Stimulated activated effector memory CD8-positive, alpha-beta T cell treated with anti-CD3 and anti-CD28 coated beads, Interleukin-12 subunit alpha, Interleukin-12 subunit beta, amount 100 ng/mL, for 72 hours (primary cell): Measurements from ENCODE around the gene ZPLD1.

ENCODE experiments used
- ATAC-seq: fragments of 150-1000 bp; cut with Tn5 transposase; 2 replicates; pipeline ENCODE4 v1.10.0; 2021
- DNase-seq, 2 donors: peaks; one replicate each; pipeline ENCODE4 v3.0.0; 2021 to 2022; ENCODE audit warnings: low spot score in 2 of 2
- H3K27ac Mint-ChIP-seq: one replicate; pipeline ENCODE4 v1.8.0; 2022; ENCODE audit warnings: mild to moderate bottlenecking, mixed read lengths
- H3K36me3 Mint-ChIP-seq: one replicate; pipeline ENCODE4 v1.8.0; 2022; ENCODE audit warnings: mild to moderate bottlenecking, mixed read lengths
- H3K4me1 Mint-ChIP-seq: one replicate; pipeline ENCODE4 v1.8.0; 2022; ENCODE audit warnings: mixed read lengths
- H3K4me3 Mint-ChIP-seq: one replicate; pipeline ENCODE4 v1.8.0; 2022; ENCODE audit warnings: mild to moderate bottlenecking, mixed read lengths
- H3K9me3 Mint-ChIP-seq: one replicate; pipeline ENCODE4 v1.8.0; 2022; ENCODE audit warnings: mixed read lengths

Gene ZPLD1

GRCh38 chr3:102434715-102435114 is at the start of gene ZPLD1:
Gene ZPLD1 (plus strand): TSS chr3:102435015. CDS start chr3:102438488, 3,473 bp downstream.
- no peak within 1 kb of the TSS for H3K27ac Mint-ChIP-seq
- no peaks in the 10 kb centered on the region for H3K4me1 Mint-ChIP-seq
- H3K4me3 Mint-ChIP-seq: no peak within 1 kb of the TSS
- no peak for DNase-seq
- no peaks in the 10 kb centered on the region for H3K36me3 Mint-ChIP-seq
- H3K9me3 Mint-ChIP-seq: no peaks in the 10 kb centered on the region
- no peak for ATAC-seq

GRCh38 chr3:102390171-102390864 is 44.5 kb upstream of the ZPLD1 start:
- DNase-seq: no peak
- Mint-ChIP-seq H3K27ac (no peak overlapping the region), H3K4me3 (no peak overlapping the region), H3K36me3 (no peaks in the 10 kb centered on the region), H3K9me3 (no peaks in the 10 kb centered on the region), H3K4me1 (no peaks in the 10 kb centered on the region)
- no peak for ATAC-seq

- Mint-ChIP-seq H3K4me3 (no peak overlapping the region), H3K36me3 (no peaks in the 10 kb centered on the region), H3K4me1 (no peaks in the 10 kb centered on the region)
Observed at GRCh38 chr3:102390916-102391315, 43.9 kb upstream of the ZPLD1 start.

GRCh38 chr3:102391491-102391890 is 43.3 kb upstream of the ZPLD1 start:
- Mint-ChIP-seq H3K9me3 (no peaks in the 10 kb centered on the region), H3K4me3 (no peak overlapping the region), H3K4me1 (no peaks in the 10 kb centered on the region), H3K36me3 (no peaks in the 10 kb centered on the region), H3K27ac (no peak overlapping the region)
- no peak for ATAC-seq
- DNase-seq: no peak

More at GRCh38 chr3:102390916-102391315, 43.9 kb upstream of the ZPLD1 start:
- DNase-seq (no peak), ATAC-seq (no peak)
- no peaks in the 10 kb centered on the region for H3K9me3 Mint-ChIP-seq
- no peak overlapping the region for H3K27ac Mint-ChIP-seq

GRCh38 chr3:102394517-102394916 is 40.3 kb upstream of the ZPLD1 start:
- no peak overlapping the region for H3K4me3 Mint-ChIP-seq
- no peaks in the 10 kb centered on the region for H3K4me1 Mint-ChIP-seq
- DNase-seq (no peak), ATAC-seq (no peak)
- no peak overlapping the region for H3K27ac Mint-ChIP-seq
- H3K36me3 Mint-ChIP-seq: no peaks in the 10 kb centered on the region
- no peaks in the 10 kb centered on the region for H3K9me3 Mint-ChIP-seq

GRCh38 chr3:102398176-102398575 is 36.6 kb upstream of the ZPLD1 start:
- Mint-ChIP-seq H3K9me3 (no peaks in the 10 kb centered on the region), H3K27ac (no peak overlapping the region), H3K4me1 (no peaks in the 10 kb centered on the region), H3K36me3 (no peaks in the 10 kb centered on the region), H3K4me3 (no peak overlapping the region)
- DNase-seq: no peak
- ATAC-seq: no peak

- ATAC-seq (no peak), DNase-seq (no peak)
- Mint-ChIP-seq H3K4me3 (no peak overlapping the region), H3K36me3 (no peaks in the 10 kb centered on the region), H3K27ac (no peak overlapping the region), H3K4me1 (no peaks in the 10 kb centered on the region), H3K9me3 (no peaks in the 10 kb centered on the region)
Observed at GRCh38 chr3:102398666-102399065, 36.1 kb upstream of the ZPLD1 start.

- no peak for DNase-seq
- H3K27ac Mint-ChIP-seq: no peak overlapping the region
Observed at GRCh38 chr3:102400142-102400541, 34.7 kb upstream of the ZPLD1 start.

GRCh38 chr3:102400766-102401165 is 34.0 kb upstream of the ZPLD1 start:
- no peak overlapping the region for H3K4me3 Mint-ChIP-seq
- no peak for ATAC-seq
- no peaks in the 10 kb centered on the region for H3K9me3 Mint-ChIP-seq
- no peaks in the 10 kb centered on the region for H3K4me1 Mint-ChIP-seq
- H3K27ac Mint-ChIP-seq: no peak overlapping the region
- no peak for DNase-seq
- no peaks in the 10 kb centered on the region for H3K36me3 Mint-ChIP-seq

More at GRCh38 chr3:102400142-102400541, 34.7 kb upstream of the ZPLD1 start:
- Mint-ChIP-seq H3K4me3 (no peak overlapping the region), H3K9me3 (no peaks in the 10 kb centered on the region), H3K4me1 (no peaks in the 10 kb centered on the region), H3K36me3 (no peaks in the 10 kb centered on the region)
- no peak for ATAC-seq

GRCh38 chr3:102410616-102411015 is 24.2 kb upstream of the ZPLD1 start:
- DNase-seq (no peak), ATAC-seq (no peak)
- Mint-ChIP-seq H3K4me1 (no peaks in the 10 kb centered on the region), H3K27ac (no peak overlapping the region), H3K36me3 (no peaks in the 10 kb centered on the region), H3K4me3 (no peak overlapping the region), H3K9me3 (no peaks in the 10 kb centered on the region)

- peak overlapping the region; percentile 13 for H3K4me3 Mint-ChIP-seq
- H3K27ac Mint-ChIP-seq: no peak overlapping the region
- H3K36me3 Mint-ChIP-seq: no peaks in the 10 kb centered on the region
- DNase-seq (no peak), ATAC-seq (peak; percentile 54)
- no peaks in the 10 kb centered on the region for H3K4me1 Mint-ChIP-seq
- no peaks in the 10 kb centered on the region for H3K9me3 Mint-ChIP-seq
Observed at GRCh38 chr3:102415553-102415952, 19.3 kb upstream of the ZPLD1 start.

- Mint-ChIP-seq H3K4me1 (no peaks in the 10 kb centered on the region), H3K4me3 (no peak overlapping the region), H3K27ac (no peak overlapping the region), H3K9me3 (no peaks in the 10 kb centered on the region), H3K36me3 (no peaks in the 10 kb centered on the region)
- DNase-seq (no peak), ATAC-seq (no peak)
Observed at GRCh38 chr3:102419786-102420185, 15.0 kb upstream of the ZPLD1 start.

- ATAC-seq: no peak
- Mint-ChIP-seq H3K9me3 (no peaks in the 10 kb centered on the region), H3K27ac (no peak overlapping the region), H3K36me3 (no peaks in the 10 kb centered on the region), H3K4me1 (no peaks in the 10 kb centered on the region), H3K4me3 (no peak overlapping the region)
- DNase-seq: no peak
Observed at GRCh38 chr3:102441832-102442231, 7.0 kb downstream of the ZPLD1 start.

- no peak overlapping the region for H3K4me3 Mint-ChIP-seq
- H3K4me1 Mint-ChIP-seq: no peaks in the 10 kb centered on the region
Observed at GRCh38 chr3:102443021-102443420, 8.2 kb downstream of the ZPLD1 start.

GRCh38 chr3:102444101-102444500 is 9.3 kb downstream of the ZPLD1 start:
- H3K9me3 Mint-ChIP-seq: no peaks in the 10 kb centered on the region
- no peaks in the 10 kb centered on the region for H3K4me1 Mint-ChIP-seq
- no peaks in the 10 kb centered on the region for H3K36me3 Mint-ChIP-seq
- DNase-seq (no peak), ATAC-seq (no peak)
- no peak overlapping the region for H3K4me3 Mint-ChIP-seq
- H3K27ac Mint-ChIP-seq: no peak overlapping the region

More at GRCh38 chr3:102443021-102443420, 8.2 kb downstream of the ZPLD1 start:
- Mint-ChIP-seq H3K27ac (no peak overlapping the region), H3K9me3 (no peaks in the 10 kb centered on the region), H3K36me3 (no peaks in the 10 kb centered on the region)
- DNase-seq (no peak), ATAC-seq (no peak)

- DNase-seq (no peak), ATAC-seq (no peak)
Observed at GRCh38 chr3:102447272-102447671, 12.5 kb downstream of the ZPLD1 start.

More at GRCh38 chr3:102447272-102447671, 12.5 kb downstream of the ZPLD1 start:
- no peaks in the 10 kb centered on the region for H3K9me3 Mint-ChIP-seq
- H3K4me1 Mint-ChIP-seq: no peaks in the 10 kb centered on the region
- no peak overlapping the region for H3K27ac Mint-ChIP-seq
- H3K36me3 Mint-ChIP-seq: no peaks in the 10 kb centered on the region
- no peak overlapping the region for H3K4me3 Mint-ChIP-seq
